Activated naive CD8-positive, alpha-beta T cell (primary cell): ENCODE measurements around the gene SSRP1.

Source experiments
- H3K27ac Mint-ChIP-seq: one replicate; pipeline ENCODE4 v1.8.0; 2021; ENCODE audit warnings: mixed read lengths
- H3K27me3 Mint-ChIP-seq: one replicate; pipeline ENCODE4 v1.8.0; 2021; ENCODE audit warnings: mixed read lengths
- H3K36me3 Mint-ChIP-seq: one replicate; pipeline ENCODE4 v1.8.0; 2021; ENCODE audit warnings: mixed read lengths
- H3K4me1 Mint-ChIP-seq: one replicate; pipeline ENCODE4 v1.8.0; 2021; ENCODE audit warnings: low read depth, mixed read lengths
- H3K4me3 Mint-ChIP-seq: one replicate; pipeline ENCODE4 v1.8.0; 2021; ENCODE audit warnings: mild to moderate bottlenecking, mixed read lengths
- H3K9me3 Mint-ChIP-seq: one replicate; pipeline ENCODE4 v1.8.0; 2021; ENCODE audit warnings: low read depth, mixed read lengths

Gene SSRP1

DNA sequence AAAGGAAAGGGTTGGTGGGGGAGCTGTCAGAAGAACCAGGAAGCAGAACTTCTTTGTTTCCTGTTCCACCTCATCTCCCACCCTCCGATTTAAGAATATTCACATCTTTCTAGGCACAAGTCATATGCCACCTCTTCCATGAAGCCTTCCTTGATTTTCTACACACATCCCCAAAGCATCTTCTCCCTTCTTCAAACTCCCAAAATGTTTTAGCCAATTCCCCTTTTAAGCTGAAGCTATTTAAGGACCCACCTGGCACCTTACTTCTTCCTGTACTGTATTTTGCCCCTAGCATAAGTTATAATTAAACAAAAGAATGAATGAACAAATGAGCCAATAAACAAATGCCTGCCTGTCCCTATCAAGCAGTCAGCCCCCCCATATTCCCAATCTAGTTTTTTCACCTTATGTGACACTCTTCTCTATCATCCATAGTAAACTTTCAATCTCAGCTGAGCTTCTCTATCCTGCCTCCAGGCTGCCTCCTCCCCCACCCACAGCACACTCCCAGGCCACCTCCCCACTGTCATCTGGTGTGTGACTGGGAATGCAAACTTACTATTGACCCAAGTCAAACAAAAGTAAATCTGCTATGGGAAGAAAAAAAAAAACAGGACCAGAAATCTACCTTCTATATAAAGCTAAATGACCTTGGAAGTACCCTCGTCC, 14.8 kb downstream of the SSRP1 start:
- H3K27ac Mint-ChIP-seq, result no peak overlapping the region
- peaks cover 38% of the 10 kb centered on the region for H3K4me1 Mint-ChIP-seq
- no peak overlapping the region for H3K4me3 Mint-ChIP-seq
- no peaks in the 10 kb centered on the region for H3K9me3 Mint-ChIP-seq
- H3K27me3 Mint-ChIP-seq, result no peaks in the 10 kb centered on the region
- peaks cover 7% of the 10 kb centered on the region for H3K36me3 Mint-ChIP-seq

GRCh38 chr11:57320067-57320718, 15.5 kb downstream of the SSRP1 start:
- Mint-ChIP-seq H3K9me3 (no peaks in the 10 kb centered on the region), H3K36me3 (peaks cover 4% of the 10 kb centered on the region), H3K27ac (no peak overlapping the region), H3K4me1 (peaks cover 31% of the 10 kb centered on the region), H3K4me3 (no peak overlapping the region), H3K27me3 (no peaks in the 10 kb centered on the region)

DNA sequence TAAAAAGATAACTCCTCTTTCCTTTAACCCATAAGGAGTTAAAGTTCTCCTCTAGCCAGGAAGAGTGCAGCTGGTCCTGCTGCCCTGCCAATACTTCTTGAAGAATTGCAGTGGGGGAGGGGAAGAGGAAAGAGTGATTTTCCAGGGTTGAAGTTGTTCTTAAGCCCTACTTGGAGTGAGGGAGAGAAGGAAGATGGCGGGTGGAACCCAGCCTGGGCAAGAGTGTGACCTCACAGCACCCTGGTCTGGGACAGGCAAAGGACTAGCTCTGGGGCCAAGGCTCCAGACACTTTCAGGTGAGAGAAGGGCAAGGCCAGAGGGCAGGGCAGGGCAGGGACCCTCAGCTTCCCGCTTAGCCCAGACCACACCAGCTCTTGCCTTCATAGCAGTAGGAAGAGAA, 17.5 kb downstream of the SSRP1 start:
- no peaks in the 10 kb centered on the region for H3K27me3 Mint-ChIP-seq
- H3K36me3 Mint-ChIP-seq, result peaks cover 7% of the 10 kb centered on the region
- no peak overlapping the region for H3K4me3 Mint-ChIP-seq
- peaks cover 22% of the 10 kb centered on the region for H3K4me1 Mint-ChIP-seq
- H3K27ac Mint-ChIP-seq, result no peak overlapping the region
- no peaks in the 10 kb centered on the region for H3K9me3 Mint-ChIP-seq

- H3K4me3 Mint-ChIP-seq, result no peak overlapping the region
- peaks cover 10% of the 10 kb centered on the region for H3K4me1 Mint-ChIP-seq
- H3K27ac Mint-ChIP-seq, result no peak overlapping the region
- peaks cover 9% of the 10 kb centered on the region for H3K36me3 Mint-ChIP-seq
- no peaks in the 10 kb centered on the region for H3K9me3 Mint-ChIP-seq
- no peaks in the 10 kb centered on the region for H3K27me3 Mint-ChIP-seq
Observed at GRCh38 chr11:57316017-57316416, 19.7 kb downstream of the SSRP1 start.

- H3K27ac Mint-ChIP-seq, result no peak overlapping the region
- peaks cover 9% of the 10 kb centered on the region for H3K36me3 Mint-ChIP-seq
- H3K27me3 Mint-ChIP-seq, result no peaks in the 10 kb centered on the region
- peaks cover 13% of the 10 kb centered on the region for H3K4me1 Mint-ChIP-seq
- H3K4me3 Mint-ChIP-seq, result no peak overlapping the region
- no peaks in the 10 kb centered on the region for H3K9me3 Mint-ChIP-seq
Observed at GRCh38 chr11:57315491-57315890, 20.2 kb downstream of the SSRP1 start.

DNA sequence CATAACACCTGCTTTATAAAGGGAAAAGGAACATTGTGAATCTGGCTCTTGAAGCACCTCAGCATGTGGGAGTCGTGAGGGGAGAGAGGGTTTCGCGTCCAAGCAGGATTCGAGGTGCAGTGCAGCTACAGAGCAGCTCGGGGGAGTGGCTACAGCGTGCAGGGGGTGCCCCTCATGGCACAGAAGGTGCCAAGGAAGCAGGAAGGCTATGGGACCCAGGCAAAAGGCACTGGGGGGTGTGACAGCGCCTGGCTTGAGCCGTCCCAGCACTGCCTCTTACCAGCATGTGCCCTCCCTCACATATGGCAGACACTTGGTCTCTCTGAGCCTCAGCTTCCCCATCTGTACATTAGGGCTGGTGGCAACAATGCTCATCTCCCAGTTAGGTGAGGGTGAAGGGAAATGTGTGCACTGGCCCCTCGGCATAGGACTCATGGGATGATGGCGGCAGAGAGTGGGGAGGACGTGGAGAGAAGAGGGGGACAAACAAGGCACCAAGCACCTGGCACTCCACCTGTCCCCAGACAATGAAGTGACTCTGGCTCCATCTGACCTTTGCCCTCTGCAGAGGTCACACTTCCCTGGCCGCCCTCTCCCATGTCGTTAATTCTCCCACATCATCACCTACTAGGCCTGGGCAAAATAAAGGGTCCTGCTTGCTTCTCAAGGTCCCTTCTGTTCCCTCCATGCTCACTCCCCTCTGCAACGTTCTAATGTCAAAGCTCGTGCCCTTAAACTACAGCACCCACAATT, 21.3 kb downstream of the SSRP1 start:
- Mint-ChIP-seq H3K36me3 (peaks cover 9% of the 10 kb centered on the region), H3K9me3 (no peaks in the 10 kb centered on the region), H3K27me3 (no peaks in the 10 kb centered on the region), H3K4me3 (no peak overlapping the region), H3K27ac (no peak overlapping the region), H3K4me1 (peaks cover 16% of the 10 kb centered on the region)

DNA sequence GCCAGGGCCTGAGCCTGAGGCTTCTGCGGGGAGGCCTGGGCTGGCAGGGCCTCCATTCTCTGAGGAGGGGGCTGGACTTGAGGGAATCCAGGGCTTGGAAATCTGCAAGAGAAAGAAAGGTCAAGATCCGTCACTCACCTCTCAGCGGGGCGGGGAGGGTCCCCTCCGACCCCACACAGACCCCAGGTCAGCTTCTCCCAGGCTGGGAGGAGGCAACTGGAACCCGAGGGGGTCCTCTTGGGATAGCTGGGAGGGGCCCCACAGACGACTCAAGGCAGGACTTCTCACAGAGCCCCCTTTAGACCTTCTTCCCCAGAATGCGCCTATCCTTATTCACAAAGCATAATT, 21.9 kb downstream of the SSRP1 start:
- H3K4me3 Mint-ChIP-seq, result no peak overlapping the region
- peaks cover 16% of the 10 kb centered on the region for H3K4me1 Mint-ChIP-seq
- no peak overlapping the region for H3K27ac Mint-ChIP-seq
- H3K27me3 Mint-ChIP-seq, result no peaks in the 10 kb centered on the region
- H3K9me3 Mint-ChIP-seq, result no peaks in the 10 kb centered on the region
- peaks cover 9% of the 10 kb centered on the region for H3K36me3 Mint-ChIP-seq

- Mint-ChIP-seq H3K27ac (no peak overlapping the region), H3K27me3 (no peaks in the 10 kb centered on the region), H3K4me1 (peaks cover 16% of the 10 kb centered on the region), H3K9me3 (no peaks in the 10 kb centered on the region), H3K36me3 (peaks cover 10% of the 10 kb centered on the region), H3K4me3 (no peak overlapping the region)
Observed at GRCh38 chr11:57313071-57313787, 22.5 kb downstream of the SSRP1 start.

- Mint-ChIP-seq H3K4me3 (peak overlapping the region; percentile 64), H3K36me3 (peaks cover 9% of the 10 kb centered on the region), H3K27ac (no peak overlapping the region), H3K4me1 (peaks cover 15% of the 10 kb centered on the region), H3K9me3 (no peaks in the 10 kb centered on the region), H3K27me3 (no peaks in the 10 kb centered on the region)
Observed at GRCh38 chr11:57312511-57313021, 23.1 kb downstream of the SSRP1 start.

DNA sequence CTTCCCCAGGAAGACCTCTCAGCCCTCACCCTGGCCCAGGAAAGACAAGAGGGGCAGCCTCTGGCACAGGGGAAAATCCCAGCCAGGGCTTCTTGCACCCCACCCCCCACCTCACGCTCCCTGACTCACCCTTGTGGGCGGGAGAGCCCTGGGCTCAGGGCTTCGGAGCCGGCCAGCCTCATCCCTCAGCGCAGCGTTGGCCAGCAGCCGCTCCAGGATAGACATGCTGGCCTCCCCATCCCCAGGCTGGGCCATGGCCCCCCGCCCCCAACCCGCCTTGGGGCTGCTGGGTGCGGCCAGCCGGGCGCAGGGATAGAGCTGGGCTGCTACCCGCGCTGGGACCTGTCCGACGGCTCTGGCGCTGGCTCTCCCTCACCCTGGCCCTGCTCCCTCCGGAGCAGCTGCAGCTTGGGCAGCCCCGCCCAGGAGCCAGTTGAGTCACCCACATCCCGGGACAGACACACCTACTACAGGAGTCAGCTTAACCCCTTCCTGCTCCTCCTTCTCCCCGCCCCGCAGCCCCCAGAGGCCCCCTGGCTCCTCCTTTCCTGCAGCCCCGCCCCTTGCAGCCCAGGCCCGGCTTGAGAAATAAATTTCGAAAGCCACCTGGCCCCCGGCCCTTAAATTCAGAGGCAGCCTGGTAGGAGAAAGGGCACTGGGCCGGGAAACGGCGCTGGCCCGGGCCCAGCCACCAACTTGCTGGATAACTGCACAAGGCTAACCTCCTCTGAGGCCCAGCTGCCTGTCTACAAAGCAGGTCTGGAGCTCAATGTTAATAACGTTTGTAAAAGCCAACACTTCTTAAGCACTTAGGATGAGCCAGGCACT, 24.4 kb downstream of the SSRP1 start:
- Mint-ChIP-seq H3K4me1 (peaks cover 15% of the 10 kb centered on the region), H3K27me3 (no peaks in the 10 kb centered on the region), H3K36me3 (peaks cover 9% of the 10 kb centered on the region), H3K9me3 (no peaks in the 10 kb centered on the region), H3K4me3 (peak overlapping the region; percentile 60), H3K27ac (no peak overlapping the region)

- peaks cover 15% of the 10 kb centered on the region for H3K4me1 Mint-ChIP-seq
- H3K27ac Mint-ChIP-seq, result no peak overlapping the region
- H3K27me3 Mint-ChIP-seq, result no peaks in the 10 kb centered on the region
- H3K36me3 Mint-ChIP-seq, result peaks cover 9% of the 10 kb centered on the region
- H3K9me3 Mint-ChIP-seq, result no peaks in the 10 kb centered on the region
- peak overlapping the region; percentile 60 for H3K4me3 Mint-ChIP-seq
Observed at GRCh38 chr11:57310630-57311086, 25.0 kb downstream of the SSRP1 start.

DNA sequence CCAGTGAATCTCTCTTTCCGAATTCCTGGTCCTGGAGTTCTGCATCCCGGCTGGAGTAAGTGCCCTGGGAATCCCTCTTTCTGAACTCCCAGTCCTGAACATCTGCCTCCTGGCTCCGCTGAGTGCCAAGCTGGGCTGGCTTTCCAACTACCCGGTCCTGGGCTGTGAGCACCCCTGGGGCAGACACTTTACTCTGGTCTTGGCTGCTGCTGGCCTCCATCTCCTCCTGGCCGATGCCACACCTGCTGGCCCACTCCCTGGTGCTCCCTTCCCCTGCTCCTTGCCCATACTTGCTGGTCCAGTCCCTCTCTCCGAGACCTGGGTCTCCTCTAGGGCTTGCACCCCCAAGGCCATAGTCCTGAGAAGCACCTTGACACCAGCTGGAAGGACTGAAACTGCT, 25.6 kb downstream of the SSRP1 start:
- peaks cover 15% of the 10 kb centered on the region for H3K4me1 Mint-ChIP-seq
- H3K4me3 Mint-ChIP-seq, result no peak overlapping the region
- no peaks in the 10 kb centered on the region for H3K9me3 Mint-ChIP-seq
- H3K27me3 Mint-ChIP-seq, result no peaks in the 10 kb centered on the region
- H3K27ac Mint-ChIP-seq, result no peak overlapping the region
- peaks cover 9% of the 10 kb centered on the region for H3K36me3 Mint-ChIP-seq

DNA sequence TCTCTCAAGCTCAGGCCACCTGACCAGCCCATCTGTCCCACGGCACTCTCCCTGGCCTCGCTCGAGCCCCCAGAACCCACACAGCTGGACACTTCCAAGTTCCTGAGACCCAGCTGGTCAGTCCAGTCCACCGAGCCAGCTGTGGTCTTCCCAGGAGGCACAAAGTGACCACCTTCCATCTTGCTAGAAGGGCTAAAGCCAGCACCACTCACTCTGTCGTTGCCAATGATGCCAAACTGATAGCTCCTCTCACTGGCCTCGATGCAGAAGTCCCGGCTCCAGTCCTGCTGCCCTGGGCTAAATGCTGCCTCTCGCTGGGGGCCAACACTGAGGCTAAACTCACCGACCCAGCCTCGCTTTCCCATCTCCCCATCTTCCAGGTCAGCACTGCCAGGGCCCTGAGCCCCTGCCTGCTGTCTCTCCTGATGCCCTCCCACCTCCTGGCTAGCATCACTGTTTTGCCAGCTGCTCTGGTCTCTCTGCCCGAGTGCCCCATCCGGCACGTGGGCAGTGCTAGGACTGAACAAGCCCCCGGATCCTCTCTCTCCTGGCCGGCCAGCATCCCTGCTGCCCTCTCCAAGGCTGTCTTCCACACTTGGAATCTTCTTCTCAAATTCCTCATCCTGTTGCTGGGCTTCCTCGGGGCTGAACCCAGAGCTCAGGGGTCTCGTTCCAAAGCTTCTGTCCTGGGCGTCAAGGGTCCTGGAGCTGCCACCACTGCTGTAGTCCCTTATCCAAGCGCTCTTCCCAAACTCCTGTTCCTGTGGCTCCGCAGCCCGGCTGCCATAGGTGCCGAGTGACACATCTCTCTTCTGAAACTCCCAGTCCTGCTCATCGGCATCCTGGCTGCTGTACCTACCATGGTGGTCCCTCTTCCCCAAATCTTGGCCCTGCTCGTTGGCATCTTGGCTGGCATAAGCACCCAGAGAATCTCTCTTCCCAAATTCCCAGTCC, 26.3 kb downstream of the SSRP1 start:
- Mint-ChIP-seq H3K9me3 (no peaks in the 10 kb centered on the region), H3K27ac (no peak overlapping the region), H3K27me3 (no peaks in the 10 kb centered on the region), H3K36me3 (peaks cover 9% of the 10 kb centered on the region), H3K4me1 (peaks cover 15% of the 10 kb centered on the region), H3K4me3 (no peak overlapping the region)
